ENCODE measurements around the gene TIMP2. TPM values are rescaled to one million over a fixed set of nuclear protein-coding genes. Genes with fewer than 3 reads are reported as not detected.

Gene TIMP2, protein sequence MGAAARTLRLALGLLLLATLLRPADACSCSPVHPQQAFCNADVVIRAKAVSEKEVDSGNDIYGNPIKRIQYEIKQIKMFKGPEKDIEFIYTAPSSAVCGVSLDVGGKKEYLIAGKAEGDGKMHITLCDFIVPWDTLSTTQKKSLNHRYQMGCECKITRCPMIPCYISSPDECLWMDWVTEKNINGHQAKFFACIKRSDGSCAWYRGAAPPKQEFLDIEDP
- total RNA-seq (2014; rRNA removed; shearing (Covaris generic)), result 0.54 and 0.57 TPM in 2 replicates
- not detected in 2 replicates for total RNA-seq (2022)
- Bru-seq, nascent RNA, result percentile 5 among the genes with signal in this experiment
- BruChase-seq, experiment 1, labeled RNA remaining after a 6-hour chase, result percentile 3 among the genes with signal in this experiment
- percentile 12 among the genes with signal in this experiment for BruChase-seq, experiment 2, labeled RNA remaining after a 2-hour chase
- long read RNA-seq, result 0 reads

DNA sequence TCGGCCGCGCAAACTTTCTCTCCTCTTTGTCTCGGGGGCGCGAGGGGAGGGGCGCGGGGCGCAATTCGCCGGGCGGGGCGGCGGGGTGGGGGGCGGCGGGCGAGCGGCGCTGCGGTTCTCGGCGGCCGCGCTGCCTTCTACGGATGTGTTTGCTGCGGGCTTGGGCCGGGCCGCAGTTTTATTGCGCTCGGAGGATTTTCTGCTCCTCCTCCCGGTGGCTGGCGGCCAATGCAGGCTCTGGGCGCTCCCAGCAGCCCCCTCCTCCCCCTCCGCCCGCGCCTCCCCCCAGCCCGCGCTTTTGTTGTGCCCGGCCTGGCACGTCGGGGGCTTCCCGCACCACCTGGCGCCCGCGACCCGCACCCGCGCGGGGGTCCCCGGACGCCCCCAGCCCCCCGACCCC, at the start of gene TIMP2:
Gene TIMP2, minus strand, starts transcription at position 154 of the 400 bp plus-strand sequence. CDS start 299 bp downstream, outside the sequence.
- ChIA-PET POLR2A (no interaction called here), CTCF (ENCODE audit: unreplicated experiment) (no interaction called here)
- no peak for TF ChIP-seq EZH2phosphoT487 (IDR thresholded peaks at IDR 0.05; ENCODE audit: borderline replicate concordance, low read depth, low read length)
- TF ChIP-seq, protein P1, sequence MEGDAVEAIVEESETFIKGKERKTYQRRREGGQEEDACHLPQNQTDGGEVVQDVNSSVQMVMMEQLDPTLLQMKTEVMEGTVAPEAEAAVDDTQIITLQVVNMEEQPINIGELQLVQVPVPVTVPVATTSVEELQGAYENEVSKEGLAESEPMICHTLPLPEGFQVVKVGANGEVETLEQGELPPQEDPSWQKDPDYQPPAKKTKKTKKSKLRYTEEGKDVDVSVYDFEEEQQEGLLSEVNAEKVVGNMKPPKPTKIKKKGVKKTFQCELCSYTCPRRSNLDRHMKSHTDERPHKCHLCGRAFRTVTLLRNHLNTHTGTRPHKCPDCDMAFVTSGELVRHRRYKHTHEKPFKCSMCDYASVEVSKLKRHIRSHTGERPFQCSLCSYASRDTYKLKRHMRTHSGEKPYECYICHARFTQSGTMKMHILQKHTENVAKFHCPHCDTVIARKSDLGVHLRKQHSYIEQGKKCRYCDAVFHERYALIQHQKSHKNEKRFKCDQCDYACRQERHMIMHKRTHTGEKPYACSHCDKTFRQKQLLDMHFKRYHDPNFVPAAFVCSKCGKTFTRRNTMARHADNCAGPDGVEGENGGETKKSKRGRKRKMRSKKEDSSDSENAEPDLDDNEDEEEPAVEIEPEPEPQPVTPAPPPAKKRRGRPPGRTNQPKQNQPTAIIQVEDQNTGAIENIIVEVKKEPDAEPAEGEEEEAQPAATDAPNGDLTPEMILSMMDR (conservative IDR thresholded peaks at IDR 0.05; ENCODE audit: low read length), result no peak
- intact Hi-C loops (cut with micrococcal nuclease; ENCODE audit: unreplicated experiment), result no loop called here
- Histone ChIP-seq H2AFZ (ENCODE audit: low read length) (no peak within 1 kb of the TSS), H3K36me3 (ENCODE audit: insufficient read depth, low read length) (no peaks in the 10 kb centered on the region), H3K9me3 (ENCODE audit: low read length) (no peaks in the 10 kb centered on the region), H3K9me2 (ENCODE audit: insufficient read depth, low read length) (no peaks in the 10 kb centered on the region), H3K4me3 (ENCODE audit: low read depth, low read length, poor library complexity, severe bottlenecking) (no peak within 1 kb of the TSS), H3K4me2 (ENCODE audit: low read length) (peak within 1 kb of the TSS; percentile 27; the same call in 1 of the 2 replicates), H3K79me2 (ENCODE audit: insufficient read depth, low read depth, low read length) (no peaks in the 10 kb centered on the region), H3K4me1 (ENCODE audit: insufficient read depth, low read length, poor library complexity, severe bottlenecking) (peaks cover 9% of the 10 kb centered on the region), H4K20me1 (ENCODE audit: insufficient read depth, low read length) (no peaks in the 10 kb centered on the region), H3K27ac (ENCODE audit: low read depth, low read length, poor library complexity, severe bottlenecking) (no peak within 1 kb of the TSS)
- no TSS peak for BruUV-seq (replicated peaks)
- DNase-seq (ENCODE audit: low spot score), result peak; percentile 52

DNA sequence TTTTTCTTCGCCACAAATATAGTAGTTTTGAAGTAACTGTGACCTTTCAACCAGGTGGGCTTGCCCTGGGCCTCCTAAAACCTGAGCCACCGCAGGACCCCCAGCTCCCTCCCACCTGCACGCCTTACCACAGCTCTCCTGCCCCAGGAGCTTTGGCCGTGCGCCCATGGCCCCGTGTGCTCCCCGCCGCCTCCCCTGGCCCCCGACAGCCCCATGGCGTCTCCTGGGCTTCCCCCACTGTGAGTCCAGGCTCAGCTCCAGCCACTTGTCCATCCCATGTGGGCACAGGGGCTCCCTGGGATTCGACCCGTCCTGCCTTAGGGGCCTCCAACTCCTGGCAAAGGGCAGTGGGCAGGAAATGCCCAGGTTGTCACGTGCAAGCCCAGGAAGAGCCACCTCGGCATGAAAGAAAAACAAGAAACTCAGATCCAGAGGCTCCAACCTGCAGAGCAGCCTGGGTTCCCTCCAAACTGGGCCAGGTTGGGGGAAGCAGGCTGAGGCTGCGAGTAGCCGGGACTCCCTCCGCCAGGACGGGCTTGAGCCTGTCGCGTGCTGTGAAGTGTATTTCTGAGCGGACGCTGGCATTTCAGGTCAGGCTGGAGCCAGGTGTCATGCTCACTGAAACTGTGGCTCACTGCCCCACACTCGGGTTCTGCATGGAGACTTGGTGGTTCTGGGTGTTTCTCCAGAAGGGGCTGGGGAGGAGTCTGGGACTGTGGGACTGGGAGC, 48.8 kb upstream of the TIMP2 start:
- no TSS peak for BruUV-seq (replicated peaks)
- ChIA-PET CTCF (ENCODE audit: unreplicated experiment) (interaction anchor here (0.6 kb wide), 1 partner anchor 385 kb away, joined by 4 read pairs; no protein-coding TSS in a partner anchor), POLR2A (no interaction called here)
- Histone ChIP-seq H3K4me3 (ENCODE audit: low read depth, low read length, poor library complexity, severe bottlenecking) (no peak overlapping the region), H3K79me2 (ENCODE audit: insufficient read depth, low read depth, low read length) (no peaks in the 10 kb centered on the region), H3K27ac (ENCODE audit: low read depth, low read length, poor library complexity, severe bottlenecking) (no peak overlapping the region), H3K36me3 (ENCODE audit: insufficient read depth, low read length) (no peaks in the 10 kb centered on the region), H4K20me1 (ENCODE audit: insufficient read depth, low read length) (no peaks in the 10 kb centered on the region), H3K4me1 (ENCODE audit: insufficient read depth, low read length, poor library complexity, severe bottlenecking) (peaks cover 10% of the 10 kb centered on the region), H3K9me3 (ENCODE audit: low read length) (no peaks in the 10 kb centered on the region), H2AFZ (ENCODE audit: low read length) (no peak overlapping the region), H3K4me2 (ENCODE audit: low read length) (no peak overlapping the region), H3K9me2 (ENCODE audit: insufficient read depth, low read length) (no peaks in the 10 kb centered on the region)
- TF ChIP-seq, protein P1 (conservative IDR thresholded peaks at IDR 0.05; ENCODE audit: low read length), result no peak
- no peak for TF ChIP-seq EZH2phosphoT487 (IDR thresholded peaks at IDR 0.05; ENCODE audit: borderline replicate concordance, low read depth, low read length)
- intact Hi-C loops (cut with micrococcal nuclease; ENCODE audit: unreplicated experiment), result no loop called here
- no peak for DNase-seq (ENCODE audit: low spot score)

Data from OCI-LY7 (cell line).